PC-3 (cell line): ENCODE measurements around the gene PCSK5.

ENCODE experiments used
- CTCF ChIP-seq: fragments of 300-600 bp; sonication (generic); conservative IDR thresholded peaks from 2 replicates; pipeline ENCODE4 v1.5.1; 2017; ENCODE audit warnings: antibody characterized with exemption, low read depth, mild to moderate bottlenecking, low read length
- EZH2 ChIP-seq: fragments of 300-600 bp; sonication (generic); IDR thresholded peaks from one replicate; pipeline ENCODE4 v1.6.1; 2017; ENCODE audit warnings: antibody characterized with exemption, mild to moderate bottlenecking, low read length; ENCODE audit not compliant: unreplicated experiment
- EZH2phosphoT487 ChIP-seq: fragments of 300-600 bp; sonication (generic); IDR thresholded peaks from 2 replicates; pipeline ENCODE4 v1.6.1; 2018; ENCODE audit warnings: mild to moderate bottlenecking, antibody characterized with exemption, low read length, borderline replicate concordance

GRCh38 chr9:76025286-76025685 lies 134.8 kb downstream of the PCSK5 start:
- TF ChIP-seq CTCF (no peak), EZH2 (no peak), EZH2phosphoT487 (no peak)
